Activated CD4-positive, alpha-beta T cell treated with anti-CD3 and anti-CD28 coated beads, Interleukin-2, amount 50 U/mL, for 4 hours (primary cell): ENCODE results near the gene APBA2.
A peak's percentile ranks its signal among the peaks of the same experiment; 100 is the strongest.

Experiments used
- DNase-seq, 2 experiments: peaks; one replicate each; pipeline ENCODE4 v3.0.0-alpha.2; 2020

The APBA2 gene

DNA sequence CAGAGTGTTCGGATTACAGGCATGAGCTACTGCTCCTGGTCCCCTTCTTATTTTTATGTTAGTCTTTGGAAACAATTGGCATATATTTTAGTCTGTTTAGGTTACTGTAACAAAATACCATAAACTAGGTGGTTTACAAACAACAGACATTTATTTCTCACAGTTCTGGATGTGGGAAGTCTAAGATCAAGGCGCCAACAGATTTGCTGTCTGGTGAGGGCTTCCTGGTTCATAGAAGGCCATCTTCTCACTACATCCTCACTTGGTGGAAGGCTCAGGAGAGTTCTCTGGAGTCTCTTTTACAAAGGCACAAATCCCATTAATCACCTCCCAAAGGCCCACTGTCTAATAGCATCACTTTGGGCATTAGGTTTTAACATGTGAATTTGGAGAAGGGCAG, 101.0 kb downstream of the APBA2 start:
- DNase-seq, result no peak

DNA sequence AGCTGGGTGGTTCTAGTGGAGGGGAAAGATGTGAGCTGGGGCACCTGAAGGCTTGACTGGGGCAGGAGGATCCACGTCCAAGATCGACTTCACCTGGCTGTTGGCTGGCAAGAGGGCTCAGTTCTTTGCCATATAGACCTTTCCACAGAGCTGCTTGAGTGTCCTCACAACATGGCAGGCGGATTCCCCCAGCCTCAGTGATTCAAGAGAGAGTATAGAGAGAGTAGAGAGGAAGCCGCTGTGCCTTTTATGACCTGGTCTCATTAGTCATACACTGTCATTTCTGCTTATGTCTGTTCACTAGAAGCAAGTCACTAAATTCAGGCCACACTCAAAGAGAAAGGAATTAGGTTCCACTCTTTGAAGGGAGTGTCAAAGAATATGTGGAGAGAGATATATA, 101.6 kb downstream of the APBA2 start:
- no peak for DNase-seq

DNA sequence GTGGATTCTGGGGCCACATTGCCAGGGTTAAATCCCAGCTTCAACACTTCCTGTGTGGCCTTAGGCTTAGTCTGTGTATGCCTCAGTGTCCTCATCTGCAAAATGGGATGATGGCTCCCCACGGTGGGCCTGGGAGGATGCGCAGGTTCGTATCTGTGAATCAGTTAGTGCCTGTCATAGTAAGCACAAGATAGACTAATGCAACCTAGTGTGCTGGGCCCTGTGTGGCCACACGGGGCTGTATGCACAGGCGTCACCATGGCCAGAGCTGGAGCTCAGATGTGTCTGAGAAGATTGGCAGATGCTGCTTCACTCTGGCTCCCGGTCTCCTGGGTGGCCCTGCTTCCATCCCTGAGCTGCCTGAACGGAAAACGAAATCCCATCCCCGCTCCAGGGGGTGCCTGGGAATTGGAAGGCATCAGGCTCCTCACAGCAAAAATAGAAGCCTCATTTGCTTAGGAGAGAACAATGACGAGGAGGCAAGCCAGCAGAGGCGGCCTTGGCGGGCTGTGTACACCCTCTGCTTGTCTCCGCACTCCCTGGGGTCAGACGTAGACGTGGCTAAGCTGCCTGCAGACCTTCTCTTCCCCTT, 103.6 kb downstream of the APBA2 start:
- no peak for DNase-seq

DNA sequence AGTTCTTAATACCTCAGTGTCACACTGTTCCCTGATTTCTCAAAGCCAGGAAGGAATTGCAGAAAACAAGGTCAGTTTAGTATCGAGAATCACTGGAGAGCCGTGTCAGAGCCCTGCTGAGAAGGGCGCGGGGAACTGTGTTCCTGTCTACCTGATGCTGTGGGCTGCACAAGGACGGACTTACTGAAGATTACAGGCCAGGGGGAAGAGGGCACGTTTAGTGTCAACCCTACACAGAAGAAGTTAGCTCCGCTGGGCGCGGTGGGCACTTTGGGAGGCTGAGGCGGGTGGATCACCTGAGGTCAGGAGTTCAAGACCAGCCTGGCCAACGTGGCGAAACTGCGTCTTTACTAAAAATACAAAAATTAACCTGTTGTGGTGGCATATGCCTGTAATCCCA, 104.1 kb downstream of the APBA2 start:
- DNase-seq, result no peak

DNA sequence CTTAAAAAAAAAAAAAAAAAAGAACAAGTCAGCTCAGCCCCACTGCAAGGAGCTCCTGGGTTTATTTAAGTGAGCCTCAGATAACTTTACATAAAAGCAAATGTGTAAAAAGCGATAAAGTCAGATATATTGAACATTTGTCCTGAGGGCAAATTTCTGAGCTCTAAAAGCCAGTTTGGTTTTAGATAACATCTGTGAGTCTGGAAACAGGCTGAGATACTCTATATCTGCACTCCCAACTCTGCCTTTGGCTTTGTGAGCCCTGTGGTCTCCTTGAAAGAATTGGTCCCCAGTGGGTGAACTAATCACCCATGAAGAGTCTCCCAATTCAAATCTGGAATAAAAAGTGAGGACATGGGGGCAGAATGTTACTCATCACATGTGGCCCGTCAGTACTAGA, 104.6 kb downstream of the APBA2 start:
- no peak for DNase-seq

DNA sequence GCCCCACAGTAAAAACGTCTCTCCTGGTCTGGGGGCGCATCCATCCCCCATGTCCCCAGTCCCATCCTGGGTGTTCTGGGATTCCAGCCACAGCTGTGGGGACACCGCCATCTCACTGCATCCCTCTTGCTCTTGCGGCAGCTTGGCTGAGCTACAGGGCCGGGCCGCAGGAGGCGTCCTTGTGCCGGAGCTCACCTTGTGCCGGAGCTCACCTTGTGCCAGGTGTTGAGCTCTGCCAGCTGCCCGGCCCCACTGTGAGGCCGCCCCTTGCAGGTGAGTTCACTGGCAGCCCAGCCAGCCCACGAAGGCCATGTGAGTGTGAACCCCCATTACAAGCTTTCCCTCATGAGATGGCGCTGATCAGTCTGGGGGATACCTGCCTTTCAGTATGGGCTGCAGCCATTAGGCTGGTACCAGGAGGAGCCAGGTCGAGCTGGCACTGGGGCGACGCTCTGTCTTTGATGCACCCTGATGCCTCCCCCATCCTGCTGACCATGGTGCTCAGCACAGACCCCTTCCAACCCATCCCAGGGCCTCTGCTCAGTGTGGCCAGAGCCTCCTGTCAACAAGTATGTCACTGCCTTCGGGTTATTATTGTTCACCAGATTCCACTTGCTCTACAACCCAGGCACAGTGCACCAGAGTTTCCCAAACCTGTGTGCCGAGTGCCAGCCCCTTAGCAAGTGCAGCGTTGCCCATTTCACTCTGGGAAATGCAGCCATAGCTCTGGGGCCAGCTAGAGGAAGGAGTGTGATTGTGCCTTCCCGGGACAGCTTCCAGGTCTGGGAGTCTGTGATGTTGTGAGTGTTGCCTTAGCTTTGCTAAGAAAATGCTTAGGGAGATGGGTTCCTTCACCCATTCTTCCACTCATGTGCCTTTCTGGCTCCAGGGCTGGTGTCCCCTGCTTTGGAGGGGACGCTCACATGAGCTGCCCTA, 105.7 kb downstream of the APBA2 start:
- no peak for DNase-seq

DNA sequence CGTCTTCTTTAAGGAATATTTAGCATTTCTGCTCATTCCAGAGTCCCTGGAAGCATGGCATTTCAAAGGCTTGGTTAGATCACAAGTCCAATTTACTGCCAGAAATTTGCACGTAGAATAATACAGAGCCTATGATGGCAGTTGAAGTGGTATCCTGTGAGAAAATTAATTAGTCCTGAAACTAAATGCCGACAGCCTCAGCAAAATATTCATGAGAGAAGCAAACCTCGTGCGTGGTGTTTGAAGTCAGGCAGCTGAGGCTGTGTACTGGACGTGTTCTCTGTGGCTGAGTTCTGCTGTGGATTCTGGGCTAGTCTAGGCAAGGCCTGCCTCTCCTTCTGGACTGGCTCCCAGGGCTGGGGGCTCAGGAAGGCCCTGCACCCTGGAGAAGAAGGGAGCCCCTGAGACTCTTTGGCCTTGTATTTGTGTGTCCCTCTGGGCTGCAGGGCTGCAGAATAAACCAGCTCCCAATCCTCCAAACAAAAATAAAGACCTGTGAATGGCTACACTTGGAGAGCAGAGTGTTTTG, 106.6 kb downstream of the APBA2 start:
- no peak for DNase-seq

DNA sequence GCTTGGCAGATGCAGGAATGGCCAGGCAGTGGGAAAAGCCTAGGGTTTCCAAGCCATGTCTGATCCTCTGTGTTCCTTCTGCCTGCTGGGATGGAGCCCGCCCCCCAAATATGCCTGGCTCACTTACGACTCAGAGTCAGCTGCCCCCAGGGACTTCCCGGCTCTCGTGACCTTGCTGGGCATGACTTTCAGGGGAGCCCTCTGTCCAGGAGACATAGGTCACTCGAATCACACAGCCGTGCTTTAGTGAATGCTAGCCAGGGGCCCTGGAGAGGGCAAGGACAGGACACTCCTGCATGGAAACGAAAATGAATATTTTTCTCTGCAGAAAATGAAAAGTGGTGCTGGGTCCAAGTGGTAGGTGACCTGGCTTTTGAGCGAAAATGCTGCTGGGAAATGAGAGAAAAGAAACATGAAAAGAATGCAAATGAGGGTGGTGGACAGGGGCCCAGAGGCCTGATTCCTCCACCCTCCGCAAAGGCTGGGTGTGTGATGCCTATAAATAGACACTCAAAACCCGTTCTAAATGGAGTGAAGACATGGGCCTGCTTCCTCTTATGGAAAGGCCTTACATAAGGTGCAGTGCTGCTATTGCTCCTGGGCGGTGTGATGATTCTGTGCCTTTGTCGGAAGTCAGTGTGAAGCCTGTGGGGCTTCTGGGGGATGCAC, 107.4 kb downstream of the APBA2 start:
- DNase-seq, result no peak

DNA sequence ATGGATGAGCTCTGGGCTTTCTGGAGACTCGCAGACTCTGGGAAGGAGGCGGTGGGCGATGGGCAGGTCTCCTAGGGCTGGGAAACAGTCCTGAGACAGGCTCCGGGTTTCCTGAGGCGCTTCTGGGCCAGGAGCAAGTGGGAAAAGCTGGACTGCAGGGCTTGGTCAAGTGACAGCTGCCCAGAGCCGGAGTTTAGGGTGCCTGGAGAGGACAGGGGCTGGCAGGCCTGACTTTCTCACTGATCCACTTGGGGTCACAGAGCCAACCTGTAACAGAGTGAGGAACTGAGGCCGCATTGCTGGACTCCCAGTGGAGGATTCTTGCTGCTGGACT, 107.9 kb downstream of the APBA2 start:
- no peak for DNase-seq

DNA sequence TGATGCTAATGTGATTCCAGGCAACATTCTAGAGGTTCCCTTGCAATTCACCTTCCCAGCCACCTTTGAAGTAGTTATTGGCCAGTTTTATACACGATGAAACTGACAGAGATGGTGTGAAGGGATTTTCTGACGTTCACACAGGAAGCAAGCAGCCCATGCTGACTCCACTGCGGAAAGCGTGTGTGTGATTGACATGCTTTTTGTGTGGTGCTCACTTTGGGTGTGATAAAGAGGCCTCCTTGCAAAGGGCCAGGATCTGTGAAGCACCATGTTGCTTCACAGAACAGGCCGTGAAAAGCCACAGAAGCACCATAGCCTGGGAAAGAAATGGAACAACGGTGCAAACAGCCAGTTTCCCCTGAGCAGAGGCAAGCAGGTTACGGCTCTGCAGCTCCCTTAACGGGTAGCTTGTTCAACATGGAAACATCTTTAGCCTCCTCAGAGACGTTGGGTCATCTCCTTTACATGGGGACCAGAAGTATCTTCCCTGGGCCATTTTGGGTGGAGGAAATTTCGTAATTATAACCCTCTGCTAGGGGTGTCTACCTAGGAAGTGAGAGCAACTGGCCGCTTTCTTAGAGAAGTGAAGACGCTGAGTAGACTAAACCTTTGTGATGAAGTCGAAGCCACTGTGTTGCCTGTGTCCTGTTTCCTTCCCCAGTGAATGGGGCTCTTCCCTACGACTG, 108.5 kb downstream of the APBA2 start:
- peak in 1 of 2 experiments; percentile 34 for DNase-seq

DNA sequence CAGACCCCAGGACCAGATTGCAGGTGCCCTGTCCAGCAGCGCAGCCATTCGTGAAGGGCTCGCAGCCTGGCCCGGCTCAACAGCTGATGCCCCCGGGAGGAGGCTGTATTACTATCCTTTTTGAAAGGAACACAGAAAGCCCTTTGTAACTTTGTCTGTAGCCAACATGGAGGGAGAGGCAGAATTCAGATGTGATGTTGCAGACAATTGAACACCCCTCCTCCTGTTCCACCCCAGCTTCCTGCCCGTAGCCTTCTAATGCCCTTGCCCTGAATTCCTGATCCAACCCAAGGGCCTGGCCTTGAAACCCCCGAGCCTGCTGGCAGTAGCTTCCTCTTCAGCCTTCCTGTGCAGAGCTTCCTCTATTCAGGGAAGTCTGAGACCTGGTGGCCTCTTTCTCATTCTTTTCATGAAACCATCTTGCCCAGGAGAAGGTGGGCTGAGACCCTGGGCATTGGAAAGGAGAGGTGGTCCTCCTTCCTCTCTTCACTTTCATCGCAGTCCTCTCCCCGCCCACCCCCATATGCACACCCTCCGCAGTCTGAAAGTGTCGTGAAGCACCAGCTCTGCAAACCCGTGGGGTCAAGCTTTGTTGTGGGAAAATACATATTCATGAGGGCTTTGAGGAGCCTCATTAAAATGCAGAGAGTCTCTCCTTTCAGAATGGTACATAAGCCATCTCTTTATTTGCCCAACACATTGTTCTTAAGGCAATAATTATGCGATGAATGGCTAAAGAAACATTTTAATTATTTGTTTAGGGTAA, 109.2 kb downstream of the APBA2 start:
- no peak for DNase-seq

DNA sequence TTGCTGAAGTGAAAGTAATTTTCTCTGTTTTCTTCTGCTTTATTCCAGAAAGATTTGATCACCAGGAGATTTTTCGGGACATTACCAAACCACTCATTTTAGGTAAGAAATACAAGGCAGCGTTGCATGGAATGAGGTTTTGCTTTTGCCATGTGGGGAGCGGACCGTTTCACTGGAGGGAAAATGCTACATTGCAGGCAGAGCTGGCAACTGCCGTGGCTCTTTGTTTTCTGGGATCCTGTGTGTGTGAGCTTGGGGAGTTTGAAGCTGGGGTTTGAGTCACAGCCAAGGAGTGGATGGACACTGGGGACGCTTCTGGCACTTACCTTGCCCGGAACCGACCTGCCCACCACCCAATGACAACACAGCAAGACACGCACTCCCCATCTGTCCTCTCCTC, 109.9 kb downstream of the APBA2 start:
- no peak for DNase-seq

DNA sequence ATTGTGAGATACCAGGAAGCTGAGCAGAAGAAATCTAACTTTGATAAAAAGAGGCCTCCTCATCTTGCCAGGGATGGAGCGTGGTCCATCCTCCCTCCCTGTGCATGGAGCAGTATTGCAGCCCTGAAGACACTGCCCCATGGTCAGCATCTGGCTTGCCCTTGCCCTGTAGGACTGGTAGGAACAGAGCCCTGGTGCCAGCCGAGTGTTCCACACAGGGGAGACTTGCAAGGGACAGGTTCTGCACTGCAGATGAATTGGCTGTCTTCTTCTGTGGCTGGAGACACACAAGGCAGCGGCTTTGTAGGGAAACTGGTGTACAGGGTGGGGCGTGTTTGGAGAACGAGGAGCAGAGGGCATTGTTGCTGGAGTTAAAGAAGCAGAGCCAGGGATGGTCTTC, 110.5 kb downstream of the APBA2 start:
- no peak for DNase-seq

DNA sequence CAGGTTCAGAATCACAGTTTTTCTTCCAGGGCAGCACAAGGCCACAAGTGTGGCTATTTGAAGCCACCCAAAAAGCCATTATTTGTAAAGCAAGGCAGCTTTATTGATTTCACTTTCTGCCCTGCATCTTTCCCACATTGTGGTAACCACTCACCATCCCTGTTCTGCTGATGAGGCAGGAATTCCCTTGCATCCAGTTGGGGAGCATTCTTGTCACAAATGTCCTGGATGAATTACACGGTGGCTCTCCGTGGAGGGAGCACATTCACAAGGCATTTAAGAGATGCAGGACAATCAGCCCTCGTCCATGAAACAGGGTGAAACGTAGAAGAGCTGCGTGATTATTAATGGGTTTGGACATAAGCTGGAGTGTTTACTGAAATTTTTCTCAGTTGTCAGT, 111.2 kb downstream of the APBA2 start:
- no peak for DNase-seq

DNA sequence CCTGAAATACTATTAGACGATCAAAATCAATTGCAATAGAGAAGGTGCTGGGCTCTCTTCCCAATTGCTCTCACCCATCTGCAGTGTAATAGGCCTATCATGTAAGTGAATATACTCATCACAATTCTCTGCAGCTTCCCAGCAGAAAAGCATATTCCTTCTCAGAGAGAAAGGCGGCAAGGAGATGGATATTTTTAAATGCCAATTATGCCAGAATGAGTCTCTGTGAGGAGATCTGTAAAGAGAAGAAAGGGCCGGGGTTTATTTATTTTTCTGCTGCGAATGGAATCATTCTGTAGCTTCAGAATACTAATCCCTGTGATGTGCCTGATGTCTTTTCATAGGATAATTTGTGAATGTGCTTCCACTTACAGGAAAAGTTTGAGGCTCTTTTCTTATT, 112.0 kb downstream of the APBA2 start:
- no peak for DNase-seq

DNA sequence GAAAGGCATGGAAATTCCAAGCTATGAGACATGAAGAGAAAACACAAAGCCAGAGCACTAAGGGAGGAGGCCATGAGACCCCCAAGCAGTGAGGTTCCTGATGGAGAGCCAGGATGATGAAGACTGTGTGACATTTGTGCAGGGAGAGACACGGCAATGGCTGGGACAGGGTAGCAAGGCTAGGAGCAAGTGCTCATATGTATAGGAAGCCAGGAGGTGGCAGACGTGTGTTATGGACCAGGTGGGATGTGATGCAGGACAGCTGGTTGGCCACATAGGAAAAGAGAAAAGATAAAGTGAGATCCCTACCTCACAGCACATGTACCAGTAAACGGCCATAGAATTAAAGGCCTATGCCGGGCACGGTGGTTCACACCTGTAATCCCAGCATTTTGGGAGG, 112.7 kb downstream of the APBA2 start:
- no peak for DNase-seq

DNA sequence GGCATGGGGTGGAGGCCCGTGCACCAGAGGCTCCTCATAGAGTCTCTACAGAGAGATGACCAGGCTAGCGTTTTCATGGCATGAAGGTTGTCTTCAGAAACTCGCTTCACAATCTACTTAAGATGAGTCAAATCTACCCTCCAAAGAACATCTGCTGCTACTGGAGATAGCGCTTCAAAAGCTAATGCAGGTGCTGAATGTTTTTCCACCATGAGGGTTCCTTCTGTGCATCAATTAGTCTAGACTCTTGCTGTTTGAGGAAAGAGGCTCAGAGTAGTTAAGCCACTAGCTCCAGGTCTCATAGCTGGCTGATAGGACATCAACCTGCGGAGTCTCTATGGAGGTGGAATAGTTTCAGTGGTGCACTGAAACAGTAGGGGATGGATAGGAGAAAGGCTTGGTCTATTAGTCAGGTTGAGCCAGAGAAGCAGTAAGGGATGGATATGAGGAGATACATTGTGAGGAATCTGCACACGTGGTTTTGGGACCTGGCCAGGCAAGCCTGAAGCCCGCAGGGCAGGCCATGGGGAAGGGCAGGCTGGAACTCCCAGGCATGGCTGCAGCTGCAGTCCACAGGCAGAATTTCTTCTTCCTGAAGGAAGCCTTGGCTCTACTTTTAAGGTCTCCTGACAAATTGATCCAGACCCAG, 117.5 kb downstream of the APBA2 start:
- no peak for DNase-seq

DNA sequence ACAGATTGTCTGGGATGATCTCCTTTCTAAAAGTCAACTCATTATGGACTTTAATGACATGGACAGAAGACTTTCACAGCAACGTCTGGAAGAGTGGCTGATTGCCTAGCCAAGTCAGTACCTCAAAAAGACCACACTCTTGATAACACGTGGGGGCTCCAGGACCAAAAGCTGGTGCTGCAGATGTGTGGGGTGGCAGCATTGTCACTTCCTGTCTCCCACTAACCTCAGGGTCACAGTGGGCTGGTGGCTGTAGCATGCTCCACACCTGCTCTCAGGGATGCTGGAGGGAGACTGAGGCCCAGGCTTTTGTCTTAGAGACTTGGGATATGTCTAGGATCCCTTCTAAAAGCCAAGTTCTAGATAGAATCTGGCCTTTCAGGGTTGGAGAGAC, 118.1 kb downstream of the APBA2 start:
- no peak for DNase-seq

DNA sequence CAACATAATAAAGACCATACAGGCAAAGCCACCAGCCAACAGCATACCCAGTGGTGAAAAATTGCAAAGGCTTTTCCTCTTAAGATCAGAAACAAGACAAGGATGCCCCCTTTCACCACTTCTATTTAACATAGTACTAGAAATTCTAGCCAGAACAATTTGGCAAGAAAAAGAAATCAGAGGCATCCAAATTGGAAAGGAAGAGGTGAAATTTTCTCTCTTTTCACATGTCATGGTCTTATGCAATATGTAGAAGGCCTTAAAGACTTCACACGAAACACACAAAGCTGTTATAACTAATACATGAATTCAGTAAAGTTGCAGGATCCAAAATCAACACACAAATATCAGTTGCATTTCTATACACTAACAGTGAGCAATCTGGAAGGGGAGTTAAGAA, 120.2 kb downstream of the APBA2 start:
- DNase-seq, result no peak

DNA sequence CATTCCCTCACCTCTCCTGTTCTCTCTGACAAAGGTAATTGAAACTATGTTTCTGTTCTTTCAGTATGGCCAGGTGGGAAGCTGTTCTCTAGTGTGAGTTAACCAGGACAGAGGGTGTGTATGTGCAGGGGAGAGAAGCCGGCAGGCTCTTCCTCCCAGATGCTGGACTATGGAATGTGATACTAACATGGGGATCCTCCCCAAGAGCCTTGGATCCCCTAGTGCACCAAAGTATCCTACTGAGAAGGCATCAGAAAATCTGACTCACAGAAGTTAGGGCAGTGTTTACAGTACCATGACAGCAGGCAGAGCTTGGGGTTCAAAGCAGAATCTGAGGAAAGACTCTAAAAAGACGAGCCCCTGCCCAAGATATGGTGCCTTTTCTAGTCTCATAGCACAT, 123.1 kb downstream of the APBA2 start:
- DNase-seq, result no peak

DNA sequence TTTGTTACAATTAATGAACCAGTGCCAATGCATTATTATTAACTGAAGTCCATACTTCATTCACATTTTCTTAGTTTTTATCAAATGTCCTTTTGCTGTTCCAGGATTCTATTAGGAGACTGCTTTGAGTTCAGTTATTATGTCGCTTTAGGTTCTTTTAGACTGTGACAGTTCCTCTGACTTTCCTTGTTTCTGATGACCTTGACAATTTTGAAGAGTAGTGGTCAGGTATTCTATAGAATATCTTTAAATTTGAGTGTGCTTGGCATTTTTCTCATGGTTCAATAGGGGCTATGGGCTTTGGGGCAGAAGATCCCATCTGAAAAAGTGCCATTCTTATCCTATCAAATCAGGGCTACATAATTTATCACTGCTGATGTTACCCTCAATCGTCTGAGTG, 126.3 kb downstream of the APBA2 start:
- DNase-seq, result no peak

DNA sequence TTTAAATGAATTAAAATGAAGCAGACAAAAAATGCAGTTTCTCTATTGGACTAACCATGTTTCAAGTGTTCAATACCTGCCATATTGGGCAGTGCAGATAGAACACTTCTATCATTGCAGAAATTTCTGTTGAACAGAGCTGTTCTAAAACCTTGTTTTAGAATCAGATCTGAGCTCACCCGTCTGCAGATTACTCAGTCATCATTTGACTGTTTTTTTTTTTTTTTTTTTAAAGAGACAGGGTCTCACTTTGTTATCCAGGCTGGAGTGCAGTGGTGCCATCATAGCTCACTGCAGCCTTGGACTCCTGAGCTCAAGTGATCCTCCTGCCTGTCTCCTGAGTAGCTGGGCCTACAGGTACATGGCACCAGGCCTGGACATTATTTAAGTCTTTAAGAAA, 128.7 kb downstream of the APBA2 start:
- no peak for DNase-seq
